Astrocyte (in vitro differentiated cells and primary cell): ENCODE measurements around the gene GPR153. TPM values are rescaled to one million over a fixed set of nuclear protein-coding genes. Genes with fewer than 3 reads are reported as not detected.

ENCODE experiments used
- DNase-seq: peaks from one replicate; pipeline ENCODE4 v3.0.0-alpha.2; 2010; ENCODE audit warnings: low read depth
- FAIRE-seq: peaks from 2 replicates; lab custom pipeline; 2011; peaks lifted over from hg19 to GRCh38; lab: Jason Lieb, UNC
- H2AFZ ChIP-seq: 2 replicates; pipeline ENCODE4 v1.6.0; 2012; ENCODE audit warnings: low read depth, low read length, inconsistent platforms
- H3K27ac ChIP-seq: 2 replicates; pipeline ENCODE4 v1.5.1; 2011; ENCODE audit warnings: low read depth, low read length, inconsistent platforms
- H3K27me3 ChIP-seq: 2 replicates; pipeline ENCODE4 v1.6.0; 2011; ENCODE audit warnings: low read length, inconsistent platforms; ENCODE audit not compliant: insufficient read depth
- H3K36me3 ChIP-seq: 2 replicates; pipeline ENCODE4 v1.5.1; 2011; ENCODE audit warnings: low read length, inconsistent platforms; ENCODE audit not compliant: insufficient read depth
- H3K4me1 ChIP-seq: 2 replicates; pipeline ENCODE4 v1.5.1; 2011; ENCODE audit warnings: low read length, inconsistent platforms; ENCODE audit not compliant: insufficient read depth
- H3K4me2 ChIP-seq: 2 replicates; pipeline ENCODE4 v1.6.0; 2012; ENCODE audit warnings: low read length, inconsistent platforms
- H3K4me3 ChIP-seq: 2 replicates; pipeline ENCODE4 v1.5.1; 2011; ENCODE audit warnings: low read depth, mild to moderate bottlenecking, low read length, inconsistent platforms; ENCODE audit not compliant: insufficient read depth
- H3K79me2 ChIP-seq: 2 replicates; pipeline ENCODE4 v1.6.0; 2012; ENCODE audit warnings: mild to moderate bottlenecking, low read length, inconsistent platforms; ENCODE audit not compliant: insufficient read depth
- H3K9ac ChIP-seq: 2 replicates; pipeline ENCODE4 v1.6.0; 2012; ENCODE audit warnings: mild to moderate bottlenecking, low read length, inconsistent platforms
- H3K9me3 ChIP-seq: 2 replicates; pipeline ENCODE4 v1.5.1; 2012; ENCODE audit warnings: low read depth, mild to moderate bottlenecking, low read length, inconsistent platforms; ENCODE audit not compliant: insufficient read depth
- H4K20me1 ChIP-seq: 2 replicates; pipeline ENCODE4 v1.6.0; 2012; ENCODE audit warnings: low read length, inconsistent platforms; ENCODE audit not compliant: insufficient read depth
- H3K27ac Mint-ChIP-seq: one replicate; pipeline ENCODE4 v1.8.0; 2021; ENCODE audit warnings: mild to moderate bottlenecking, mixed read lengths; ENCODE audit not compliant: unreplicated experiment
- H3K27me3 Mint-ChIP-seq: one replicate; pipeline ENCODE4 v1.8.0; 2021; ENCODE audit warnings: low read depth, mixed read lengths; ENCODE audit not compliant: unreplicated experiment
- H3K36me3 Mint-ChIP-seq: one replicate; pipeline ENCODE4 v1.8.0; 2021; ENCODE audit warnings: low read depth, mixed read lengths; ENCODE audit not compliant: unreplicated experiment
- H3K4me1 Mint-ChIP-seq: one replicate; pipeline ENCODE4 v1.8.0; 2021; ENCODE audit warnings: low read depth, mixed read lengths; ENCODE audit not compliant: unreplicated experiment
- H3K4me3 Mint-ChIP-seq: one replicate; pipeline ENCODE4 v1.8.0; 2021; ENCODE audit warnings: mild to moderate bottlenecking, moderate library complexity, mixed read lengths; ENCODE audit not compliant: unreplicated experiment
- H3K9me3 Mint-ChIP-seq: one replicate; pipeline ENCODE4 v1.8.0; 2021; ENCODE audit warnings: mild to moderate bottlenecking, mixed read lengths; ENCODE audit not compliant: unreplicated experiment
- CTCF ChIP-seq: IDR thresholded peaks from 2 replicates; pipeline ENCODE4 v1.5.1; 2011; ENCODE audit warnings: low read depth, mild to moderate bottlenecking, inconsistent platforms, low read length, moderate library complexity; ENCODE audit not compliant: insufficient read depth
- EZH2 ChIP-seq: IDR thresholded peaks from 2 replicates; pipeline ENCODE4 v1.6.1; 2012; ENCODE audit warnings: mild to moderate bottlenecking, low read length, inconsistent platforms; ENCODE audit not compliant: insufficient read depth
- total RNA-seq: library from RNA; stranded (reverse); gene quantifications from 2 replicates; pipeline ENCODE4 v1.2.1, GENCODE V29; 2021

Gene GPR153
- total RNA-seq, 1 donor from 2014 or later, result 3.0 TPM

- Histone ChIP-seq H3K79me2 (no peaks in the 10 kb centered on the region), H3K9me3 (no peaks in the 10 kb centered on the region), H2AFZ (no peak overlapping the region), H4K20me1 (peaks cover 10% of the 10 kb centered on the region), H3K4me3 (no peak overlapping the region), H3K36me3 (no peaks in the 10 kb centered on the region), H3K27ac (no peak overlapping the region), H3K9ac (no peak overlapping the region), H3K4me2 (no peak overlapping the region), H3K27me3 (no peaks in the 10 kb centered on the region), H3K4me1 (peaks cover 39% of the 10 kb centered on the region)
- no peak overlapping the region for H3K27ac Mint-ChIP-seq
- H3K4me1 Mint-ChIP-seq, result peaks cover 31% of the 10 kb centered on the region
- DNase-seq, result no peak
- H3K4me3 Mint-ChIP-seq, result no peak overlapping the region
- TF ChIP-seq CTCF (no peak), EZH2 (no peak)
- H3K36me3 Mint-ChIP-seq, result peaks cover 7% of the 10 kb centered on the region
- no peaks in the 10 kb centered on the region for H3K9me3 Mint-ChIP-seq
- no peak for FAIRE-seq
- H3K27me3 Mint-ChIP-seq, result no peaks in the 10 kb centered on the region
Observed at GRCh38 chr1:6274622-6275139, 13.8 kb upstream of the GPR153 start.

GRCh38 chr1:6274102-6274501, 13.2 kb upstream of the GPR153 start:
- no peaks in the 10 kb centered on the region for H3K9me3 ChIP-seq
- Mint-ChIP-seq H3K4me3 (no peak overlapping the region), H3K4me1 (peaks cover 31% of the 10 kb centered on the region), H3K36me3 (peaks cover 5% of the 10 kb centered on the region), H3K9me3 (no peaks in the 10 kb centered on the region), H3K27ac (no peak overlapping the region), H3K27me3 (no peaks in the 10 kb centered on the region)
- H3K4me1 ChIP-seq, result peaks cover 39% of the 10 kb centered on the region
- H3K4me3 ChIP-seq, result no peak overlapping the region
- H2AFZ ChIP-seq, result no peak overlapping the region
- H4K20me1 ChIP-seq, result peaks cover 15% of the 10 kb centered on the region
- DNase-seq (no peak), FAIRE-seq (no peak)
- TF ChIP-seq CTCF, result no peak
- no peaks in the 10 kb centered on the region for H3K36me3 ChIP-seq
- H3K79me2 ChIP-seq, result no peaks in the 10 kb centered on the region
- no peak overlapping the region for H3K4me2 ChIP-seq
- no peaks in the 10 kb centered on the region for H3K27me3 ChIP-seq
- no peak overlapping the region for H3K9ac ChIP-seq
- no peak overlapping the region for H3K27ac ChIP-seq

DNA sequence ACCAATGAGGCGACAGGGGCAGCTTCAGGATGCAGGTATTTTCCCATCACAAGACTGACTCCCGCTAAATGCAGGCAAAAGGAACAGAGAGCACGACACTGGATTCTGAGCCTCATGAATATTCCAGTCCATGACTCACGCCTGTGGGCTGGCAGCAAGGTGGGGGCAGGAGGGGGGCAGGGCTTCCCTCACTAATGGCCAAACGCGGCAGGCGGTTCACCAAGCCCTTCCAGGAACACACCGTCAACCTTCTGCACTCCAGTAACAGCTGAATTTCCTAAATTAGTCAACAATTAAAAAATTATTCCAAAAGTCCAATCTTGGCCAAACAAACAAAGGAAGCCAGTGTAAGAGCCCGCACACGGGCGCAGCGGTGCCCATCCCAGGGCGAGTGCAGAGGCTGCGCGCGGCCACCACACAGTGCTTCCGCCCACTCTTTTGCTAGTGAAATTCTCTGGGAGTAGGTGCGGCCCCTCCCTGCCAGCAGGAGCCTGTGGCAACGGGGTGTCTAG, 12.5 kb upstream of the GPR153 start:
- Histone ChIP-seq H3K4me1 (peaks cover 41% of the 10 kb centered on the region), H3K4me2 (peak overlapping the region; percentile 63), H3K36me3 (no peaks in the 10 kb centered on the region), H3K27me3 (no peaks in the 10 kb centered on the region), H3K9ac (peak overlapping the region; percentile 20), H3K9me3 (no peaks in the 10 kb centered on the region), H3K4me3 (no peak overlapping the region), H3K79me2 (no peaks in the 10 kb centered on the region), H4K20me1 (peaks cover 19% of the 10 kb centered on the region), H3K27ac (no peak overlapping the region), H2AFZ (no peak overlapping the region)
- Mint-ChIP-seq H3K4me1 (peaks cover 31% of the 10 kb centered on the region), H3K27me3 (no peaks in the 10 kb centered on the region), H3K9me3 (no peaks in the 10 kb centered on the region), H3K4me3 (peak overlapping the region; percentile 50), H3K27ac (peak overlapping the region; percentile 58), H3K36me3 (peaks cover 2% of the 10 kb centered on the region)
- DNase-seq (peak; percentile 75), FAIRE-seq (no peak)
- TF ChIP-seq CTCF, result no peak
- no peak for TF ChIP-seq EZH2
